ENCODE measurements around the gene KRT3. TPM values are rescaled to one million over a fixed set of nuclear protein-coding genes. Genes with fewer than 3 reads are reported as not detected.

The KRT3 gene
- polyA plus RNA-seq, 1 donor, result not detected

- DNase-seq, result no peak
- Histone ChIP-seq H3K4me3 (ENCODE audit: low read length) (no peak overlapping the region), H3K27me3 (ENCODE audit: control insufficient read depth, insufficient read depth, low read length) (no peaks in the 10 kb centered on the region), H3K36me3 (ENCODE audit: control insufficient read depth, insufficient read depth, low read length) (no peaks in the 10 kb centered on the region), H3K4me1 (ENCODE audit: control insufficient read depth, insufficient read depth, low read length) (peaks cover 13% of the 10 kb centered on the region), H3K9me3 (ENCODE audit: control insufficient read depth, low read depth, low read length) (no peaks in the 10 kb centered on the region), H3K27ac (ENCODE audit: low read length) (no peak overlapping the region)
- 100% methylated on average over 1 of the region's 7 CpGs for WGBS (ENCODE audit: insufficient coverage, low lambda C conversion rate)
Observed at GRCh38 chr12:52819731-52820510, 24.0 kb upstream of the KRT3 start.

- Histone ChIP-seq H3K9me3 (ENCODE audit: control insufficient read depth, low read depth, low read length) (no peaks in the 10 kb centered on the region), H3K27me3 (ENCODE audit: control insufficient read depth, insufficient read depth, low read length) (no peaks in the 10 kb centered on the region)
- no CpG with 5 or more reads among the region's 7 CpGs for WGBS (ENCODE audit: insufficient coverage, low lambda C conversion rate)
Observed at GRCh38 chr12:52818887-52819420, 23.0 kb upstream of the KRT3 start.

GRCh38 chr12:52818388-52818787 lies 22.5 kb upstream of the KRT3 start:
- Histone ChIP-seq H3K4me3 (ENCODE audit: low read length) (no peak overlapping the region), H3K9me3 (ENCODE audit: control insufficient read depth, low read depth, low read length) (no peaks in the 10 kb centered on the region), H3K27ac (ENCODE audit: low read length) (no peak overlapping the region), H3K27me3 (ENCODE audit: control insufficient read depth, insufficient read depth, low read length) (no peaks in the 10 kb centered on the region), H3K4me1 (ENCODE audit: control insufficient read depth, insufficient read depth, low read length) (peaks cover 13% of the 10 kb centered on the region), H3K36me3 (ENCODE audit: control insufficient read depth, insufficient read depth, low read length) (no peaks in the 10 kb centered on the region)
- no CpG with 5 or more reads among the region's 7 CpGs for WGBS (ENCODE audit: insufficient coverage, low lambda C conversion rate)
- DNase-seq, result peak in 1 of 2 donors; percentile 44

More at GRCh38 chr12:52818887-52819420, 23.0 kb upstream of the KRT3 start:
- Histone ChIP-seq H3K36me3 (ENCODE audit: control insufficient read depth, insufficient read depth, low read length) (no peaks in the 10 kb centered on the region), H3K4me3 (ENCODE audit: low read length) (no peak overlapping the region), H3K27ac (ENCODE audit: low read length) (no peak overlapping the region), H3K4me1 (ENCODE audit: control insufficient read depth, insufficient read depth, low read length) (peaks cover 13% of the 10 kb centered on the region)
- DNase-seq, result peak; percentile 38 to 72

- WGBS (ENCODE audit: insufficient coverage, low lambda C conversion rate), result no CpG with 5 or more reads among the region's 2 CpGs
- H3K4me1 ChIP-seq (ENCODE audit: control insufficient read depth, insufficient read depth, low read length), result peaks cover 13% of the 10 kb centered on the region
- H3K27ac ChIP-seq (ENCODE audit: low read length), result no peak overlapping the region
- no peak overlapping the region for H3K4me3 ChIP-seq (ENCODE audit: low read length)
- no peaks in the 10 kb centered on the region for H3K27me3 ChIP-seq (ENCODE audit: control insufficient read depth, insufficient read depth, low read length)
- H3K9me3 ChIP-seq (ENCODE audit: control insufficient read depth, low read depth, low read length), result no peaks in the 10 kb centered on the region
- no peaks in the 10 kb centered on the region for H3K36me3 ChIP-seq (ENCODE audit: control insufficient read depth, insufficient read depth, low read length)
- no peak for DNase-seq
Observed at GRCh38 chr12:52817699-52818238, 21.9 kb upstream of the KRT3 start.

- H3K4me1 ChIP-seq (ENCODE audit: control insufficient read depth, insufficient read depth, low read length), result peaks cover 10% of the 10 kb centered on the region
- WGBS (ENCODE audit: insufficient coverage, low lambda C conversion rate), result 100% methylated on average over 2 of the region's 8 CpGs
- no peaks in the 10 kb centered on the region for H3K9me3 ChIP-seq (ENCODE audit: control insufficient read depth, low read depth, low read length)
- no peaks in the 10 kb centered on the region for H3K36me3 ChIP-seq (ENCODE audit: control insufficient read depth, insufficient read depth, low read length)
- DNase-seq, result no peak
- H3K4me3 ChIP-seq (ENCODE audit: low read length), result no peak overlapping the region
- no peak overlapping the region for H3K27ac ChIP-seq (ENCODE audit: low read length)
- no peaks in the 10 kb centered on the region for H3K27me3 ChIP-seq (ENCODE audit: control insufficient read depth, insufficient read depth, low read length)
Observed at GRCh38 chr12:52817003-52817698, 21.2 kb upstream of the KRT3 start.

GRCh38 chr12:52815676-52816588 lies 20.0 kb upstream of the KRT3 start:
- no peaks in the 10 kb centered on the region for H3K9me3 ChIP-seq (ENCODE audit: control insufficient read depth, low read depth, low read length)
- H3K27ac ChIP-seq (ENCODE audit: low read length), result no peak overlapping the region
- 80% methylated on average over 1 of the region's 9 CpGs for WGBS (ENCODE audit: insufficient coverage, low lambda C conversion rate)
- H3K36me3 ChIP-seq (ENCODE audit: control insufficient read depth, insufficient read depth, low read length), result no peaks in the 10 kb centered on the region
- no peak for DNase-seq
- no peak overlapping the region for H3K4me3 ChIP-seq (ENCODE audit: low read length)
- H3K27me3 ChIP-seq (ENCODE audit: control insufficient read depth, insufficient read depth, low read length), result peaks cover 4% of the 10 kb centered on the region
- H3K4me1 ChIP-seq (ENCODE audit: control insufficient read depth, insufficient read depth, low read length), result peaks cover 8% of the 10 kb centered on the region

- no peak overlapping the region for H3K4me3 ChIP-seq (ENCODE audit: low read length)
- H3K27me3 ChIP-seq (ENCODE audit: control insufficient read depth, insufficient read depth, low read length), result peaks cover 4% of the 10 kb centered on the region
- no peaks in the 10 kb centered on the region for H3K36me3 ChIP-seq (ENCODE audit: control insufficient read depth, insufficient read depth, low read length)
- peaks cover 8% of the 10 kb centered on the region for H3K4me1 ChIP-seq (ENCODE audit: control insufficient read depth, insufficient read depth, low read length)
- H3K27ac ChIP-seq (ENCODE audit: low read length), result no peak overlapping the region
- no peak for DNase-seq
- 100% methylated on average over 2 of the region's 4 CpGs for WGBS (ENCODE audit: insufficient coverage, low lambda C conversion rate)
- no peaks in the 10 kb centered on the region for H3K9me3 ChIP-seq (ENCODE audit: control insufficient read depth, low read depth, low read length)
Observed at GRCh38 chr12:52815161-52815560, 19.2 kb upstream of the KRT3 start.

GRCh38 chr12:52814710-52815155 lies 18.8 kb upstream of the KRT3 start:
- WGBS (ENCODE audit: insufficient coverage, low lambda C conversion rate), result 80% methylated on average over 1 of the region's 4 CpGs
- peaks cover 4% of the 10 kb centered on the region for H3K27me3 ChIP-seq (ENCODE audit: control insufficient read depth, insufficient read depth, low read length)
- H3K36me3 ChIP-seq (ENCODE audit: control insufficient read depth, insufficient read depth, low read length), result no peaks in the 10 kb centered on the region
- H3K9me3 ChIP-seq (ENCODE audit: control insufficient read depth, low read depth, low read length), result no peaks in the 10 kb centered on the region
- DNase-seq, result no peak
- H3K27ac ChIP-seq (ENCODE audit: low read length), result no peak overlapping the region
- no peak overlapping the region for H3K4me3 ChIP-seq (ENCODE audit: low read length)
- peaks cover 8% of the 10 kb centered on the region for H3K4me1 ChIP-seq (ENCODE audit: control insufficient read depth, insufficient read depth, low read length)

- no peak within 1 kb of the TSS for H3K4me3 ChIP-seq (ENCODE audit: low read length)
- H3K27me3 ChIP-seq (ENCODE audit: control insufficient read depth, insufficient read depth, low read length), result peaks cover 4% of the 10 kb centered on the region
- no peaks in the 10 kb centered on the region for H3K9me3 ChIP-seq (ENCODE audit: control insufficient read depth, low read depth, low read length)
- H3K4me1 ChIP-seq (ENCODE audit: control insufficient read depth, insufficient read depth, low read length), result peaks cover 8% of the 10 kb centered on the region
- no peak within 1 kb of the TSS for H3K27ac ChIP-seq (ENCODE audit: low read length)
- no peaks in the 10 kb centered on the region for H3K36me3 ChIP-seq (ENCODE audit: control insufficient read depth, insufficient read depth, low read length)
- WGBS (ENCODE audit: insufficient coverage, low lambda C conversion rate), result no CpG with 5 or more reads among the region's 15 CpGs
- no peak for DNase-seq
Observed at GRCh38 chr12:52813885-52814709, 18.2 kb upstream of the KRT3 start, which contains the start of gene KRT4. Gene KRT4, minus strand, starts transcription at chr12:52814116. Its CDS starts 58 bp downstream, at chr12:52814058.

Data from large intestine (tissue), 3 donors.